GM20431 (cell line): ENCODE results near the gene DNAJC30.

Source experiments
- in situ Hi-C: fragments of 300-500 bp; cut with MseI, MboI; formaldehyde crosslinking; loops from one replicate; pipeline ENCODE4 v1.15.0; 2020; ENCODE audit warnings: low sequenced_read_pairs; ENCODE audit not compliant: unreplicated experiment

DNAJC30 gene

DNA sequence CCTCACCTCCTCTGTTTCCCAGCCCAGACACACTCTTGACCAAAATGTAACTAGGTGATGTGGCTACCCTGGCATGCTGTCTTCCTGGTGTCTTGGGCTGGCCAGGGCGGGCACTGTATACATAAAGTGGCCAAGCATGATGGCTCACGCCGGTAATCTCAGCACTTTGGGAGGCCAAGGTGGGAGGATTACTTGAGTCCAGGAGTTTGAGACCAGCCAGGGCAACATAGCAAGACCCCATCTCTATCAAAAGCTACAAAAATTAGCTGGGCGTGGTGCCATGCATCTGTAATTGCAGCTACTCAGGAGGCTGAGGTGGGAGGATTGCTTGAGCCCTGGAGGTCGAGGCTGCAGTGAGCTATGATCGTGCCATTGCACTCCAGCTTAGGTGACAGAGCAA lies 30.1 kb upstream of the DNAJC30 start:
- in situ Hi-C loops, result loop anchor here (10.0 kb wide), 1 partner anchor 59 kb away; no protein-coding TSS in a partner anchor

- in situ Hi-C loops, result loop anchor here (10.0 kb wide), 1 partner anchor 58 kb away; no protein-coding TSS in a partner anchor
Observed at GRCh38 chr7:73712773-73713172, 29.5 kb upstream of the DNAJC30 start.

DNA sequence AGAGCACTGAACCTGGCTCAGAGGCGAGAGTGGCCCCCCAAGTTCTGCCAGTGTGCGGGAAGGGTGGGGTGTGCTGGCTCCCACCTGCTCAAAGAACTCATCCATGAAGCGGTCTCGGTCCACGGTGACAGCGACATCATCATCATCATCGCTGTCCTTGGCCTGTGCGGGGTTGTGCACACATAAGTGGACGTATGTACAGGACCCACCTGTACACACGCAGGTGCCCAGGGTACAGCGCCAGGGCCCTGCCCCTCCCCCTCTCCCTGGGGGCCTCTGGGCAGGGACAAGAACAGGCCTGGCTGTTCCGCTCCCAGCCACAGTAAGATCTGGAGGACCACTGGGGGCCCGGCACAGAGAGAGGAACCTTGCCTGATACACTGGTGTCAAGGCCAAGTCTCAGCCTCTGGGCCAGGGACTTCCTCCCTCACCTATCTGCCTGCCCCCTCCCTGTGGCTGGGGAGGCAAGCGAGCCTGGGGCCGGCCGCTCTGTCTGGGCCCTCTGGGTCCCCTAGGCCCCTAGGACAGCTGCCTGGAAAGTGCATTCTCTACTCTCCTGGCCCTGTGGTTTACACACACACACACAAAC lies 25.8 kb upstream of the DNAJC30 start:
- in situ Hi-C loops, result no loop called here

DNA sequence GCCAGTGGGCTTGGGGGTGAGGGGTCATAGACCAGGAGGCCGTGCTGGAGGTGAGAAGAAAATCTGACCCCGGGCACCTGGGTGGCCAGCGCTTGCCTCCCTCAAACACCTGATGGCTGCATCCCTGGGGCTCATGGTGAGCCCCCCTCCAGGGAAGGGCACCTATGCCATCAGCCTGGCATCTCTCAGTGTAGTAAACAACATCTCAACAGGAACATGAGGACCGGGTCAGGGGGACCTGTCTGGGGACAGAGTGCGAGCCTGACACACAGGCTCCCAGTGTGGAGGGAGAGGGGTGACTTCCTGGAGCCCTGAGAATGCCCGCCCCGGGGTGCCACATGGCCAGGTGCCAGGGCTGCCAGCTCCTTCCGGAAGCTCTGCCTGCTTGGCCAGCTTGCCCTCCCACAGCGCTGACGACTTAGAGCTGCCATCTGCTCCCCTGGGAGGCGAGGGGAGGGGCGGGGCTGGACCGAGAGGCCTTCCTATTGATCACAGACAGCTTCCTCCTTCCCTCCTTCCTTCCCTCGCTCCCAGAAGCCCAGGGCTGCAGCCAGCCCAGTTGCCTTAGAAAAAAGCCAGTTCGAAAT lies 23.9 kb upstream of the DNAJC30 start:
- in situ Hi-C loops, result no loop called here

- in situ Hi-C loops, result no loop called here
Observed at GRCh38 chr7:73706126-73707044, 23.1 kb upstream of the DNAJC30 start.

DNA sequence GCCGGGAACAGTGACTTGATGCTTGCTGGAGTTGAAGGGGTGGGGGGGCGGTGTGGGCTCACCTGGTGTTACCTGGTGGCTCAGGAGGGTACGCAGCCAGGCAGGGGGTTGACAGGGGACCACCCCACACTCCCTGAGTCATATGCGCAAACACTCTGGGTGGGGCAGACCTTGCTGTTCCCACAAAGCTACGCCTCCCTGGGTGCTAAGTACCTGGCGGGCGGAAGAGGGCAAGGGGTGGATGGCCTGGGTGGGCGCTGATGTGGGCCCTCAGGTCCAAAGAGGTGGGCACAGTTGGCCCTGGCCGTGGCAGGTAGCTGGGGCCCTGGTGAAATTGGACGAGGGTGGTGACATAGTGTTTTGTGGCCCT lies 22.3 kb upstream of the DNAJC30 start:
- in situ Hi-C loops, result no loop called here

- in situ Hi-C loops, result no loop called here
Observed at GRCh38 chr7:73704640-73705550, 21.6 kb upstream of the DNAJC30 start.

DNA sequence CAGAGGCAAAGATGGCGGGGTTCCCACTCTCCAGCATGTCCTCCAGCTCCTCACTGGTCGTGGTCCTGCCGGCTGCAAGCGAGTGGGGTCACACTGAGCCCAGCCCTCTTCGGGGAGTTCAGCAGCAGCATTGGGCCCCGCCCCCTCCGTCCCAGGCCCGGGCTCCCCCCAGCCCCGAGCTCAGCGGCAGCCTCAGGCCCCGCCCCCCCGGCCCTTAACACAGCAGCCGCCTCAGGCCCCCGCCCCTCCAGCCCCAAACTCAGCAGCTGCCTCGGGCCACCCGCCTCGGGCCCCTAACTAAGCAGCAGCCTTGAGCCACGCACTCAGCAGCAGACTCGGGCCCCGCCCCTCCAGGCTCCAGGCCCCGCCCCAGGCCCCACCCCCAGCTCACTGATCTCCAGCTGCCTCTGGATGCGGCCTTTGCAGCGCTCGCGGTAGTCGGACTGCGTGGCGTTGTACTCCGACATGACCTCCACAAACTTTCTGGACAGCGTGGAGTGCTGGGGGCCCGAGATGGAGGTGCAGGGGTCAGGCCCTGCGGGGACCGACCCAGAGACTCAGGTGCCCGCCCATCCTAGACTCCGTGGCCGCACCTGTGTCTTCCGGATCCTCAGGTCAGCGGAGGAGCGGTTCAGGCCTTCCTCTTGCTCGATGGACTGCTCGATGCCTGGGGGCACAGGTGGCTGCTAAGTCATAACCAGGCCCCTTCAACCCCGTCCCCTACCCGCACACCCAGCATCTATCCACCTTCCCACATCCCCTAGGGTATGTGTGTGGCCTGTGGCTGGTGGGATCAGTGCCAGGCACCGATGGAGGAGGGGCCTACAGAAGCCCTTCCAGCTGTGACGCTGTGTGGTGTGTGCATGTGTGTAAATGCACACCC lies 20.7 kb upstream of the DNAJC30 start:
- in situ Hi-C loops, result no loop called here

- in situ Hi-C loops, result no loop called here
Observed at GRCh38 chr7:73703225-73703624, 20.0 kb upstream of the DNAJC30 start.

DNA sequence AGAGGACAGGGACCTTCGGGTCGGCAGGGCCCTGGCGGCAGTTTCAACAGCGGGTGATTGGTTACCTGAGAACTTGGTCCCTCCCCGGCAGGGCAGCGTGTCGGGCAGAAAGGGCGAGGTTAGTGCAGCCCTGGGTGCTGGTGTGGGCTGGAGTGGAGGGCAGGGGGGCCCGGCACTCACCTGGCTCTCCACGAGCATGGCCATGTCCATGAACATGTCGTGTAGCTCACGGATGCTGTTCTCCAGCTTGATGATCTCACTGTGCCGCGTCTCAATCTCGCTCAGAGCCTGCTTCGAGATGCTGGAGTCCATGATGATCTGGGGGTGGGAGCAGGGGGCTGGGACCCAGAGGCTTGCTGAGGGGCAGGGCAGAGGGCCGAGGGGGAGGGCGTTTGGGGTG lies 19.4 kb upstream of the DNAJC30 start:
- in situ Hi-C loops, result no loop called here

DNA sequence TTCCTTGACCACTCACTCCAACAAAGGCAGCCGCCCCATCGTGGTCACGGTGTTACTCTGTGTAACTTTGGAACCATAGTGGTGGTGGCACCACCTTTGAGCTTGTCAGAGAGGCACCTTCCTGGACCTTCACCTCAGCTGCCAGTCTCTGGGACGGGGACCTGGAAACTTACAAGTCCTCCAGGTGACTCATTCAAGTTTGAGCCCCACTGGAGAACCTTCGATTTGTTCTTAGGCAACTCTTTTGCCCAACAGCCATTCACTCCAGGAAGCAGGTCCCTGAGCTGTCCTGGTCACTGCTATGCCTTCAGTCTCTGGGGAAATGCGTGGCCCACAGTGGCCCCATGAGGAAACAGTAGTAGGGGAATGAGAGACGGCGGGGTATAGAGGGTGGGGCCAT lies 19.0 kb upstream of the DNAJC30 start:
- in situ Hi-C loops, result no loop called here

DNA sequence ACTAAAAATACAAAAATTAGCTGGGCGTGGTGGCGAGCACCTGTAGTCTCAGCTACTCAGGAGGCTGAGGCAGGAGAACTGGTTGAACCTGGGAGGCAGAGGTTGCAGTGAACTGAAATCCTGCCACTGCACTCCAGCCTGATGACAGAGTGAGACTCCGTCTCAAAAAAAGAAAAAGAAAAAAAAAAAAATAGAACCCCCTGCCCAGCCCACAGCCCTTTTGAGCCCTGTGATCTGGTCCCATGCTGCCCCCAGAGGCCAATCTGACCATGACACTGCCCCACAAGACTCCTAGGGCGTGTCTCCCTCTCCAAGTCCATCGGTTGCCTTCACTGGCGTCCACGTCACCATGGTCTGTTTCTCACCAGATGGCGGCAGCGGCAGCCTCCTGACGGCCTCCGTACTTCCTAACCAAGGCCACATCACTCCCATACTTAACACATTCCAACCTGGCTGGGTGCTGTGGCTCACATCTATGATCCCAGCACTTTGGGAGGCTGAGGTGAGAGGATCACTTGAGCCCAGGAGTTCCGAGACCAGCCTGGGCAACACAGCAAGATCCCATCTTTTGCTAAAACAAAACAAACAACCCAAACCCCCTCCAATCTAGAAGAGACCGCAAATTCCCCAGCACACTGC lies 18.2 kb upstream of the DNAJC30 start:
- in situ Hi-C loops, result no loop called here

DNA sequence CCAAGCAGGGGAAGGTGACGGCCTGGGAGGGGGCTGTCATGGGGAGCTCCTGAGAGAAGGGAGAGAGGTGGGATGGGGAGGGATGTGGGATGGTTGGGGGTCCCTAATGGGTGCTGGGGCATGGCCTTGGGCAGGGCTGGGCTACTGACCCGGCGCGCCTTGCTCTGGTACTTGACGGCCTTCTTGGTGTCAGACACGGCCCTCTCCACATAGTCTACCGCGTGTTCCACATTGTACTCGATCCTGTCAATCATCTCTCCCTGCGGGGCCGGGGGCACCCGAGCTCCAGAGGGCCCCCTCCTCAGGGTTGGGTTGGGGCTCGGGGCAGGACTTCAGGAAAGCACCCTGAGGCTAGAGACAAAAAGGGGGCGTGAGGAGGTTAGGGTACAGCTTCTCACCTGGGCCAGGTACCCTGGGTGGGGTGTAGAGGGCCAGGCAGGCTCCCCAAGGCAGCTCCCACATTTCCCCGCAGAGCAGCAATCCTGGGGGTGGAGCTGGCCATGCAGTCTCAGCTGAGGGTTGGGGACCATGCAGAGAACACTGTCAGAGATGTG lies 17.4 kb upstream of the DNAJC30 start:
- in situ Hi-C loops, result no loop called here

GRCh38 chr7:73700069-73700423 lies 16.8 kb upstream of the DNAJC30 start:
- in situ Hi-C loops, result no loop called here

DNA sequence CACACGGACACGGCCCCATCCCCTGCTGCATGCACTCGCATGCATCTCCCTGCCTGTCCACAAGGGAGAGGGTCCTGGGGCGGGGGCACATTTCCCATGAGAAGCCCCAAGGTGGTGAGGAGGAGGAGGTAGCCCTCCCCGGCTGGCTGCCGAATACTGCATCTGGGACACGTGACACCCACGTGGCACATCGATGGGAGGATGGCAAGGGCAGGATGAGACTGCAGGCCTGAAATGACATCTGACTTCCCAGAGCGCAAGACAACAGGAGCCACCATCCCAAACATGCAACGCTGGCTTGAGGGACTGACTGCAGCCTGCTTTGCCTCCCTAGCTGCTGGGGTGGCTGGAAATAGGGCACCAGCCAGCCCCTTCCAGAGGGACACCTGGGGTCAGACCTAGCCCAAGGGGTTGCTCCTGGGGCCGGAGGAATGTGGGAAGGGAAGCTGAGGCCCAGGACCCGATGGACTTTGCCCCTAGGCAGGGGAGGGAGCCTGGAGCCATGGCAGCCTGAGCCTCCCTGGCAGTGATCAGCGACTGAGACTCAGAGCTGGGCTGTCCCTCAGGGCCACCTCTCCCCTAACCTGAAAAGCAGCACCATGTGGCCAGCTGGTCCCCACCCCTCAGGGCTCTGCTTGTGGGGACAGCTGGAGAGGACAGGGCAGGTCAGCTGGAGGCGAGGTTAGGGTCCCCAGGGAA lies 16.3 kb upstream of the DNAJC30 start:
- in situ Hi-C loops, result no loop called here

DNA sequence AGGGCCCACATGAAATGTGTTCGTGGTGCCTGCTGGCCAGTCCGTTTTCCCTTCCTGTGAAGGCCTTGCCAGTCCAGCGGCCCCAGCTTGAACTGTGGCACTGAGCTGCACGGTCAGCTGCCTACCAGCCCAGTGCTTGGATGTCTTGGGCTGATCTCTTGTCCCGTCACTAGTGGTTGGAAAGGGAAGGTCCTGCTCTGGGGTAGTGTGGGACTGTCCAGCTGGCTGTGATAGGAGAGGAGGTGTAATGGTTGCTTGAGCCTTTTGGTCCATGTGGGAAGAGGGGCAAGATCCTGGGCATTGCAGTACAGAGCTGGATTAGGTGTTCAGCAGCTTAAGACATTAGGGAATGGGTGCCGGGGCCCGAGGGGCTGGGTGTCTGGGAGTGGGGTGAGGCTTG lies 15.2 kb upstream of the DNAJC30 start:
- in situ Hi-C loops, result no loop called here

- in situ Hi-C loops, result no loop called here
Observed at GRCh38 chr7:73696372-73696771, 13.1 kb upstream of the DNAJC30 start.

DNA sequence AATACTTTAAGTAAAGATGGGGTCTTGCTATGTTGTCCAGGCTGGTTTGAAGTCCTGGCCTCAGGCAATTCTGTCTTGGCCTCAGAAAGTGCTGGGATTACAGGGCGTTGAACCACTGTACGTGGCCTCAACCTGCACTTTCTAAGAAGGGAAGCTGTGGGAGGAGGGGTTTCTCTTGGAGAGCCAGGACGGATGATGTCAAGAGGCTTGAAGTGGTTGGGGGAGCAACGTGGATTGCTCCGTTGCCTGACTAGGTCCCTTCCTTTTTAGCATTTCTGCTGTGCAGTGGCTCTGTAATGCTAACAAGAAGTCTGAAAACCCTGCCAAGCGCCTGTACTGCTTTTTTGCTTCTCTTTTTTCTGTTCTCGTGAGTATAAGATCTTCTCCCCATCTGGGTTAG lies 7.4 kb upstream of the DNAJC30 start:
- in situ Hi-C loops, result no loop called here
